K562 (cell line): ENCODE data around the gene PSMA1. TPM values are rescaled to one million over a fixed set of nuclear protein-coding genes. Genes with fewer than 3 reads are reported as not detected.

Source experiments
- ATAC-seq: fragments of 200-7000 bp; cut with Tn5 transposase; 3 replicates; pipeline ENCODE4 v1.9.1; 2020; ENCODE audit warnings: moderate library complexity
- BruUV-seq: library from RNA; stranded (reverse); fragments of 400-500 nt; replicated peaks from 2 replicates; lab custom pipeline; 2021; lab: Mats Ljungman, UMichigan
- CTCF ChIA-PET: fragments of 300-600 bp; formaldehyde crosslinking; extraction: SDS; loops from one replicate; lab custom pipeline; 2021; ENCODE audit warnings: low intra/inter-chr PET ratio; lab: Yijun Ruan, JAX
- POLR2A ChIA-PET: fragments of 300-600, 350-650 bp; sonication (Branson Sonifier 250); formaldehyde crosslinking; extraction: SDS; loops from one replicate; lab custom pipeline; 2021; ENCODE audit warnings: antibody characterized with exemption, inconsistent platforms; lab: Yijun Ruan, JAX
- DNase-seq, 4 experiments: peaks; one replicate each; pipeline versions ENCODE4 v3.0.0 to v3.0.0-alpha.2; 2011 to 2018; ENCODE audit warnings: low spot score in 3 of 4, mixed read lengths in 3 of 4; ENCODE audit errors: extremely low read depth in 1 of 4
- FAIRE-seq: peaks from 2 replicates; lab custom pipeline; 2011; peaks lifted over from hg19 to GRCh38; lab: Jason Lieb, UNC
- H2AFZ ChIP-seq: 2 replicates; pipeline ENCODE4 v1.6.0; 2011; ENCODE audit warnings: low read depth, low read length, control low read depth, inconsistent platforms
- H3K27ac ChIP-seq: fragments of 200-600 bp; 3 replicates; pipeline ENCODE4 v1.8.0; 2011; ENCODE audit warnings: low read depth, mild to moderate bottlenecking, control low read depth, inconsistent platforms, low read length, moderate library complexity, mixed read lengths; ENCODE audit errors: extremely low read depth
- H3K27me3 ChIP-seq, 2 experiments: fragments of 300-600 bp in 1 of 2; 2 replicates in 1 of 2; 3 replicates in 1 of 2; pipeline versions ENCODE4 v1.6.0 to v1.8.0; 2011; ENCODE audit warnings: inconsistent platforms in 2 of 2, low read length in 2 of 2, mild to moderate bottlenecking in 1 of 2, mixed read lengths in 1 of 2, moderate library complexity in 1 of 2; ENCODE audit not compliant: control insufficient read depth in 2 of 2, insufficient read depth in 2 of 2
- H3K36me3 ChIP-seq: fragments of 300-600 bp; 3 replicates; pipeline ENCODE4 v1.8.0; 2011; ENCODE audit warnings: mild to moderate bottlenecking, low read length, inconsistent platforms; ENCODE audit not compliant: control insufficient read depth, insufficient read depth
- H3K4me1 ChIP-seq, 2 experiments: fragments of 200-600 bp in 1 of 2; replicated peaks in 1 of 2; 2 replicates in 1 of 2; 3 replicates in 1 of 2; pipeline versions ENCODE4 v1.5.1 to v1.8.0; 2011; ENCODE audit warnings: inconsistent platforms in 2 of 2, low read length in 2 of 2, mild to moderate bottlenecking in 1 of 2, mixed read lengths in 1 of 2, moderate library complexity in 1 of 2; ENCODE audit not compliant: control insufficient read depth in 2 of 2, insufficient read depth in 2 of 2
- H3K4me2 ChIP-seq: 2 replicates; pipeline ENCODE4 v1.6.1; 2011; ENCODE audit warnings: low read length, control low read depth, inconsistent platforms, mixed read lengths; ENCODE audit not compliant: insufficient read depth
- H3K4me3 ChIP-seq: fragments of 200-600 bp; sonication (generic), shearing (Covaris generic); 2 replicates; pipeline ENCODE4 v1.5.1; 2016; ENCODE audit warnings: control low read depth, inconsistent platforms
- H3K79me2 ChIP-seq: fragments of 200-600 bp; 3 replicates; pipeline ENCODE4 v1.8.0; 2011; ENCODE audit warnings: low read length, inconsistent platforms; ENCODE audit not compliant: control insufficient read depth, insufficient read depth
- H3K9ac ChIP-seq, 2 experiments: 2 replicates each; pipeline versions ENCODE4 v1.6.0 to v1.6.1; 2011; ENCODE audit warnings: low read depth in 2 of 2, low read length in 2 of 2, control low read depth in 1 of 2, inconsistent platforms in 1 of 2, mild to moderate bottlenecking in 1 of 2, mixed read lengths in 1 of 2; ENCODE audit not compliant: insufficient read depth in 1 of 2
- H3K9me1 ChIP-seq: one replicate; pipeline ENCODE4 v1.6.0; 2011; ENCODE audit warnings: inconsistent platforms, mild to moderate bottlenecking, low read length, moderate library complexity; ENCODE audit not compliant: control insufficient read depth, insufficient read depth
- H3K9me3 ChIP-seq: replicated peaks from 2 replicates; pipeline ENCODE4 v1.5.1; 2011; ENCODE audit warnings: low read depth, low read length, inconsistent platforms; ENCODE audit not compliant: control insufficient read depth, insufficient read depth
- H4K20me1 ChIP-seq: replicated peaks from 2 replicates; pipeline ENCODE4 v1.6.1; 2011; ENCODE audit warnings: low read length, inconsistent platforms, mixed read lengths; ENCODE audit not compliant: control insufficient read depth, insufficient read depth
- FOXK1 ChIP-seq: sonication (generic); formaldehyde crosslinking; IDR thresholded peaks from 2 replicates; pipeline ENCODE4 v1.8.0; 2022; ENCODE audit warnings: missing genetic modification reagents, mild to moderate bottlenecking, borderline replicate concordance
- MLLT1 ChIP-seq, 2 experiments: fragments of 450-650 bp; IDR thresholded peaks; 2 replicates each; pipeline ENCODE4 v1.6.1; 2016
- RREB1 ChIP-seq: fragments of 250-450 bp; sonication (Bioruptor Pico); IDR thresholded peaks from 2 replicates; pipeline ENCODE4 v1.4.0; 2020
- ZNF12 ChIP-seq: sonication (generic); formaldehyde crosslinking; IDR thresholded peaks from 2 replicates; pipeline ENCODE4 v1.4.0; 2020; ENCODE audit warnings: mild to moderate bottlenecking, missing genetic modification reagents
- ZNF146 ChIP-seq: IDR thresholded peaks from one replicate; pipeline ENCODE4 v1.6.1; 2018; ENCODE audit warnings: missing compliant biosample characterization; ENCODE audit not compliant: unreplicated experiment
- ZNF212 ChIP-seq: fragments of 450-650 bp; formaldehyde crosslinking; IDR thresholded peaks from 2 replicates; pipeline ENCODE4 v1.4.0; 2020; ENCODE audit warnings: mild to moderate bottlenecking
- ZNF384 ChIP-seq: IDR thresholded peaks from 2 replicates; pipeline ENCODE4 v1.6.1; 2012; ENCODE audit warnings: low read depth, low read length, improper control_type of control experiment
- WGBS: fragments of 100-300 bp; shearing (Covaris generic); methylation state at CpG from one replicate; pipeline ENCODE4 v1.1.6; 2016; ENCODE audit warnings: low coverage, mixed read lengths; ENCODE audit not compliant: insufficient coverage; ENCODE audit errors: missing lambda C conversion rate; 5-methylcytosine and 5-hydroxymethylcytosine counted together
- in situ Hi-C: fragments of 300-500 bp; cut with MboI; formaldehyde crosslinking; loops from 4 replicates; pipeline ENCODE4 v1.15.0; 2018; ENCODE audit warnings: inconsistent platforms, mixed read lengths
- intact Hi-C: fragments of 100-400 bp; cut with micrococcal nuclease; formaldehyde crosslinking; loops from 2 replicates; pipeline ENCODE4 v1.14.2; 2022
- polyA plus RNA-seq, 8 experiments: library from polyadenylated mRNA; depleted of rRNA in 4 of 8; stranded (reverse) in 5 of 8; unstranded in 3 of 8; fragments of >200 nt; fragmentation: Nextera tagmentation in 2 of 8; fragmentation: Illumina TruSeq in 1 of 8; extraction: Ambion mirVana in 2 of 8; extraction: Trizol in 1 of 8; gene quantifications; 2 replicates each; pipeline versions ENCODE4 v1.2.1 to v1.2.3, GENCODE V29; 2011 to 2014; ENCODE audit warnings: inconsistent platforms in 1 of 8, missing spikeins in 1 of 8
- total RNA-seq, 7 experiments: library from RNA; depleted of rRNA in 6 of 7; stranded (reverse); fragments of >200 nt in 6 of 7; fragmentation: Illumina TruSeq in 2 of 7; extraction: Trizol in 2 of 7; gene quantifications; 2 replicates each; pipeline versions ENCODE4 v1.2.1 to v1.2.3, GENCODE V29; 2011 to 2021; ENCODE audit warnings: low replicate concordance in 1 of 7
- TF ChIP-seq, protein P1 (sequence below): fragments of 200-800 bp; sonication (Bioruptor generic); IDR thresholded peaks from 2 replicates; pipeline ENCODE4 v1.6.1; 2017; ENCODE audit warnings: missing genetic modification characterization, missing compliant biosample characterization
- TF ChIP-seq, protein P2 (sequence below): sonication (generic); formaldehyde crosslinking; IDR thresholded peaks from 2 replicates; pipeline ENCODE4 v1.8.0; 2023; ENCODE audit warnings: mild to moderate bottlenecking, missing genetic modification reagents

PSMA1 gene
- total and polyA plus RNA-seq, 9 of the 15 experiments (the other 6 are each of a cell fraction or from before 2014, with no cell fraction given) = 283 to 1,007 (median 424) TPM

- 0% methylated on average over 7 of the region's 19 CpGs for WGBS
- intact Hi-C loops = no loop called here
- CTCF ChIA-PET = no interaction called here
- TF ChIP-seq, protein P1, sequence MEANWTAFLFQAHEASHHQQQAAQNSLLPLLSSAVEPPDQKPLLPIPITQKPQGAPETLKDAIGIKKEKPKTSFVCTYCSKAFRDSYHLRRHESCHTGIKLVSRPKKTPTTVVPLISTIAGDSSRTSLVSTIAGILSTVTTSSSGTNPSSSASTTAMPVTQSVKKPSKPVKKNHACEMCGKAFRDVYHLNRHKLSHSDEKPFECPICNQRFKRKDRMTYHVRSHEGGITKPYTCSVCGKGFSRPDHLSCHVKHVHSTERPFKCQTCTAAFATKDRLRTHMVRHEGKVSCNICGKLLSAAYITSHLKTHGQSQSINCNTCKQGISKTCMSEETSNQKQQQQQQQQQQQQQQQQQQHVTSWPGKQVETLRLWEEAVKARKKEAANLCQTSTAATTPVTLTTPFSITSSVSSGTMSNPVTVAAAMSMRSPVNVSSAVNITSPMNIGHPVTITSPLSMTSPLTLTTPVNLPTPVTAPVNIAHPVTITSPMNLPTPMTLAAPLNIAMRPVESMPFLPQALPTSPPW (CRISPR knock-in tag) = peak; percentile 80
- TF ChIP-seq ZNF146 (CRISPR knock-in tag) (no peak), ZNF384 (no peak), ZNF12 (no peak), MLLT1 (IDR thresholded peaks at IDR 0.05) (no peak), RREB1 (CRISPR knock-in tag) (no peak), FOXK1 (CRISPR knock-in tag) (peak; percentile 25; the same call in 1 of the 2 replicates), ZNF212 (CRISPR knock-in tag) (no peak)
- TF ChIP-seq, protein P2, sequence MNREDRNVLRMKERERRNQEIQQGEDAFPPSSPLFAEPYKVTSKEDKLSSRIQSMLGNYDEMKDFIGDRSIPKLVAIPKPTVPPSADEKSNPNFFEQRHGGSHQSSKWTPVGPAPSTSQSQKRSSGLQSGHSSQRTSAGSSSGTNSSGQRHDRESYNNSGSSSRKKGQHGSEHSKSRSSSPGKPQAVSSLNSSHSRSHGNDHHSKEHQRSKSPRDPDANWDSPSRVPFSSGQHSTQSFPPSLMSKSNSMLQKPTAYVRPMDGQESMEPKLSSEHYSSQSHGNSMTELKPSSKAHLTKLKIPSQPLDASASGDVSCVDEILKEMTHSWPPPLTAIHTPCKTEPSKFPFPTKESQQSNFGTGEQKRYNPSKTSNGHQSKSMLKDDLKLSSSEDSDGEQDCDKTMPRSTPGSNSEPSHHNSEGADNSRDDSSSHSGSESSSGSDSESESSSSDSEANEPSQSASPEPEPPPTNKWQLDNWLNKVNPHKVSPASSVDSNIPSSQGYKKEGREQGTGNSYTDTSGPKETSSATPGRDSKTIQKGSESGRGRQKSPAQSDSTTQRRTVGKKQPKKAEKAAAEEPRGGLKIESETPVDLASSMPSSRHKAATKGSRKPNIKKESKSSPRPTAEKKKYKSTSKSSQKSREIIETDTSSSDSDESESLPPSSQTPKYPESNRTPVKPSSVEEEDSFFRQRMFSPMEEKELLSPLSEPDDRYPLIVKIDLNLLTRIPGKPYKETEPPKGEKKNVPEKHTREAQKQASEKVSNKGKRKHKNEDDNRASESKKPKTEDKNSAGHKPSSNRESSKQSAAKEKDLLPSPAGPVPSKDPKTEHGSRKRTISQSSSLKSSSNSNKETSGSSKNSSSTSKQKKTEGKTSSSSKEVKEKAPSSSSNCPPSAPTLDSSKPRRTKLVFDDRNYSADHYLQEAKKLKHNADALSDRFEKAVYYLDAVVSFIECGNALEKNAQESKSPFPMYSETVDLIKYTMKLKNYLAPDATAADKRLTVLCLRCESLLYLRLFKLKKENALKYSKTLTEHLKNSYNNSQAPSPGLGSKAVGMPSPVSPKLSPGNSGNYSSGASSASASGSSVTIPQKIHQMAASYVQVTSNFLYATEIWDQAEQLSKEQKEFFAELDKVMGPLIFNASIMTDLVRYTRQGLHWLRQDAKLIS (CRISPR knock-in tag) = peak; percentile 45; the same call in 1 of the 2 replicates
These were observed 21.0 kb downstream of the PSMA1 start for GRCh38 chr11:14499178-14499559.

More at GRCh38 chr11:14499178-14499559, 21.0 kb downstream of the PSMA1 start:
- peaks cover 44% of the 10 kb centered on the region for H3K79me2 ChIP-seq
- H3K27ac ChIP-seq = peak overlapping the region; percentile 76
- BruUV-seq = TSS peak; percentile 44
- FAIRE-seq (peak; percentile 46), ATAC-seq (peak; percentile 60), DNase-seq (peak in 3 of 4 experiments; percentile 21 to 54 (median 53))
- peak overlapping the region; percentile 80 to 97 for H3K9ac ChIP-seq
- H3K27me3 ChIP-seq = no peaks in the 10 kb centered on the region
- H4K20me1 ChIP-seq = no peaks in the 10 kb centered on the region
- H3K4me3 ChIP-seq = peak overlapping the region; percentile 73
- peaks cover 57% of the 10 kb centered on the region for H3K36me3 ChIP-seq
- H3K4me1 ChIP-seq = peaks cover 0 to 9% of the 10 kb centered on the region in 2 experiments; a peak in 3 of 5 replicates
- peak overlapping the region; percentile 93 for H3K4me2 ChIP-seq
- in situ Hi-C loops = no loop called here
- no peaks in the 10 kb centered on the region for H3K9me3 ChIP-seq
- POLR2A ChIA-PET = interaction anchor here (0.6 to 1.9 kb wide), 8 partner anchors 9 to 361 kb away, joined by 3 to 10 read pairs (median 4); no protein-coding TSS in a partner anchor
- no peaks in the 10 kb centered on the region for H3K9me1 ChIP-seq
- peak overlapping the region; percentile 63 for H2AFZ ChIP-seq
